Measurements from ENCODE around the gene FMO2.

- no peak for TF ChIP-seq CTCF (IDR thresholded peaks at IDR 0.05; ENCODE audit: insufficient read depth, low read length)
- TF ChIP-seq GABPA (IDR thresholded peaks at IDR 0.05; ENCODE audit: low read depth) = no peak
Observed at GRCh38 chr1:171204296-171204695, 19.2 kb downstream of the FMO2 start.

Measured in HL-60 (cell line).